ENCODE data around the gene PIM1.
"Not testable (repeated sequence)": the region's sequence is repeated elsewhere in the genome, so short reads cannot be mapped to it uniquely, and the experiment has no call there.

The PIM1 gene

DNA sequence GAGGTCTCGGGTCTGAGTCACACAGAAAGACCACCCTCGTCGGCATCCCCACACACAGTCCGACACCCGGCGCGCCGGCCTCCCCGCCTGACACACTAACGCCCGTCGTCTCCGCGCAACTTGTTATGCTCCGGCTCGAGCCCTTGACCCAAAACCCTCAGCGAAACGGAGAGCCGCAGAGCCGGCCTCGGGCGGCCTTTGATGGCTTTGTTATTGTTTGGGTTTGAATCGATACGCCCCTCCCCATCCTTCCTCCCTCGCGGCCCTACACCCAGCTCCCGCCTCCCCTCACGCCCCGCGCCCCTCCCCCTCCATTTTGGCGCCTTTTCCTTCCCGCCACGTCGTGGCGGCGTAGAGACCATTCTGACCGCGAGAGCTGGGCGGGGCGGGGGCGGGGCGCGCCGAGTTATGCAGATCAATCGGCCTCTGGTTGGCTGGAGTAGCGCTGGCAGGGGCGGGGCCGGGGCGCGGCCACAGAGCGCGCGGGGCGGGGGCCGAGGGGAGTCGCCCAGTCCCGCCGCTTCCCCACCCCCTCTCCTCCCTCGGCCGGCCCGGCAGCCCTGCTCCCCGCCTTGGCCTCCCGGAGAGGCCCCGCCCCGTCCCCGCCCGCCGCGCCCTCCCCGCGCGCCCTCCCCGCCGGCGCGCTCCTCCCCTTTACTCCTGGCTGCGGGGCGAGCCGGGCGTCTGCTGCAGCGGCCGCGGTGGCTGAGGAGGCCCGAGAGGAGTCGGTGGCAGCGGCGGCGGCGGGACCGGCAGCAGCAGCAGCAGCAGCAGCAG, at the start of gene PIM1:
PIM1 (plus strand) TSS at position 657 of the 777 bp plus-strand sequence. CDS start 424 bp downstream, outside the sequence.
- no peak for FAIRE-seq

DNA sequence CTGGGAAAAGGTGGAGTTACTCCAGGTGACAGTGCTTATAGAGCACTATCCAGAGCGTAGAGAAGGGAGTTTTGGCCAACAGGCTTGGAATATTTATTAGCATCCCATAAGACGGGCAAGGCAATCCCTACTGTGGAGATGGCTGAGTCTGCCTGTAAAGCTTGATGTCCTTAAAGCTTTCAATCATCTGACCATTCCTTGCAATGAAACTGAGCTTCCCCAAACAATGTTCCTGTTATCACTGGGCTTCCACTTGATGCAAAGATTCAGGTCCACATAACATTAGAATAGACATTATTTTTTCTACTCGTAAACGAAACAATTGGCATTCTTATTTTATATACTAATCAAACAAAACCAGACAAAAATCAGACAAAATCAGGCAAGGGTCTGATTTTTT, 48.4 kb upstream of the PIM1 start:
- FAIRE-seq: no peak

DNA sequence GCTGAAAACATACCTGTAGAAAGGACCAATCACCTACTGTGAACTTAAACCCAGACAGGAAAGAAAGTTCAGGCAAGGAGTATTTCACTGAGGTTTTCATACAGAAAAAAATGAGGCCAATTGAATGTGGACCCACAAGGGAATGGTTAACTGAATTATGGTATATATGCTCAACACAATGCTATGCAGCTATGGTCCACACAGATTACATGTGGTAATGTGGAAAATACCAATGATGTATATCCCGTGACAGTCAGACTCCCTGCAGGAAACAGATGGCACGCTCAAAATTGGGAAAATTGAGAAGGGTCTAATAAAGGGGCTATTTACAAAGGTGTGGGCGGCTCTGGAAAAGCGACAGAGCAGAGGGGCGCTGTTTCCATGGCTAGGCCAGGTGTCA, 47.1 kb upstream of the PIM1 start:
- FAIRE-seq: no peak

DNA sequence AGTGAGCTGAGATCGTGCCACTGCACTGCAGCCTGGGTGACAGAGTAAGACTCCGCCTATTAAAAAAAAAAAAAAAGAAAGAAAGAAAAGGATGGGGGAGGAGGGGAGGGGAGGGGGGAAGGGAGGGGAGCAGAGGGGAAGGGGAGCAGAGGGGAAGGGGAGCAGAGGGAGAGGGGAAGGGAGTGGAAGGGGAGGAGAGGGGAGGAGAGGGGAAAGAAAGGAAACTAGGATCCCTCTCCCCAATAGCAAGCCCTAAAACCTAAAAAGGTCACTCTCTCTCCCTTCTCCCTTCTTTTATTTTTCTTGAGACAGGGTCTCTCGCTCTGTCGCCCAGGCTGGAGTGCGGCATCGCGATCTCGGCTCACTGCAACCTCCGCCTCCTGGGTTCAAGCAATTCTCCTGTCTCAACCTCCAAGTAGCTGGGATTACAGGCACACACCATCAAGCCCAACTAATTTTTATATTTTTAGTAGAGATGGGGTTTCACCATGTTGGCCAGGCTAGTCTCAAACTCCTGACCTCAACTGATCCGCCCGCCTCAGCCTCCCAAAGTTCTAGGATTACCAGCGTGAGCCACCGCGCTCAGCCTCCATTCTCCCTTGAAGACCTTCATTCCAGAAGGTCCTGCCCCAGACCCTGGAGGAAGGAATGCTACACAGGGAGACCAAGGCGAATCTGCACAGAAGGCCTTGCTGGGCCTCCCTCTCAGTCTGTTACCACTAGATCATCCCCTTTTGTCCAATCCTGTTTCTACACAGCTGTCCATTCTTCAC, 45.8 kb upstream of the PIM1 start:
- no peak for FAIRE-seq

DNA sequence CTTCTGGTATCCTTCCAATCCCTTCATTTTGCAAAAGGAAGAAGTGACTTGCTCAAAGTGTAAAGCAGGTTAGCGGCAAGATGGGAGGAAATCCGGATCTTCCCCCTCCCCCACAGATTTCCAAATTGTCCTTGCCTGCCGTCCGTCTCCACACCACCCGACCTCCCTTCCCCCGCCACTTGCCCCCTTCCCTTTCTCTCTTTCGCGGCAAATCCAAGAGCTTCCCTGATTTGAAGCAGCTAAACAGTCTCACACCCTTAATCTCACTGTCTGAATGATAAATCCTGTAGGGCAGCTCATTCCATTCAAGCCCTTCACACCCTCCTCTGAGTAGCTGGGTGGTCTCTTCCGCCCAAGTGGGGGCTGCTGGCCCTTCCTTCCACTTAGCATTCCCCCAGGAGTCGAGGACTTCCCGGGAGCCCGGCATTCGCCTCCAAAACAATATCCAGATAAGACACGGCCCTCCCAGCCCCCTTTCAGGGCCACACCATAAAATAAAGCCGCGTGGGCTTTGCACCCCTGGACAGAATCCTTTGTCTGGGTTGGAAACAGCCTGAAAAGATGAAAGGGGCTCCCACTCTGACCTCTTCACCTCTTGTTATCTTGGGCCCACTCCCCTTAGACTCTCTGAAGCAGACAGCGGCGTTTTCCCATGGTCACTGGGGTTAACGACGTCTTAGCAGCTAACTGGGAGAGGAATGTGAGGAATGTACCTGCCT, 44.0 kb upstream of the PIM1 start:
- no peak for FAIRE-seq

DNA sequence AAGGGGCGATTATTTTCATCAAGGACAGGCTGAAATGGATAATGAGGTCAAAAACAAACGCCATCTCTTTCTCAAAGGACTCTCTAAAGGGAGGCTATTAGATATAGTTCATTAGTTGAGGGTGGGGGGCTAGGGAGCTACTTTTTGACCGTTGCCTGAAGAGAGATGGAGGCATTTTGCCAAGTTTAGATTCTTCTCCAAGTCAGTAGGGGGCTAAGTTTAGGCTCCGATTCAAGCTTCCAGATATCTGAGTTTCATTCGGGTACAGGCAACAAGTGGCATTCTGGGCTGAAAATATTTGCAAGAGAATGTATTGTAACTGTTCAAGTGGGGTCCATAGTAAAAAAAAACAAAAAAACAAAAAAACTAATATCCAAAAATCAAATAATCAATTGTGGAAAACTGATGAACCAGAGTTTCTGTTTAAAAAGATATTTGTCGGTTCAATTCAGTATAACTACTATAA, 43.4 kb upstream of the PIM1 start:
- no peak for FAIRE-seq

DNA sequence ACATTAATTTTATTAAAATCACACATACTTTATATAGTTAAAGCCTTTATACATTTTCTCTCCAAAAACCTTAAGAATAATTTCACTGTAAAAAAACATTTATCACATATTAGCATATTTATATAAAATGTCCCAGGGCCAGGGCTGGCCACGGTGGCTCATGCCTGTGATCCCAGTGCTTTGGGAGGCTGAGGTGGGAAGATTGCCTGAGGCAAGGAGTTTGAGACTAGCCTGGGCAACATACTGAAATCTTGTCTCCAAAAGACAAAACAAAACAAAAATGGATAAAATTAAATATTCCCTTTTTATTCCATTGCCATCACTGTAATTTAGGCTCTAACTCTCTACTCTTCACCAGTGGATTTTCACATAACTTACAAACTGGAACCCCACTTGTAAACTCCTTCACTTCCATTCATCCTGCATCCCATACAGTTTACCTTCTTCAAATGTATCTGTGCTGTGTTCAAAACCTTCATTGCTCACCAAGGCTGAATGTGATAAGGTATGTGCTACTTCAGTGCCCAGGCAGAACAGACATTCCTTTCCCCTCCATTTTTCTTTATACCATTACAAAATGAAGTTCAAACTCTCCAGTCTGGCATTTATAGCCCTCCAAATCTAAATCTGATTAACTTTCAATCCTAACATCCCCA, 42.9 kb upstream of the PIM1 start:
- FAIRE-seq: no peak

DNA sequence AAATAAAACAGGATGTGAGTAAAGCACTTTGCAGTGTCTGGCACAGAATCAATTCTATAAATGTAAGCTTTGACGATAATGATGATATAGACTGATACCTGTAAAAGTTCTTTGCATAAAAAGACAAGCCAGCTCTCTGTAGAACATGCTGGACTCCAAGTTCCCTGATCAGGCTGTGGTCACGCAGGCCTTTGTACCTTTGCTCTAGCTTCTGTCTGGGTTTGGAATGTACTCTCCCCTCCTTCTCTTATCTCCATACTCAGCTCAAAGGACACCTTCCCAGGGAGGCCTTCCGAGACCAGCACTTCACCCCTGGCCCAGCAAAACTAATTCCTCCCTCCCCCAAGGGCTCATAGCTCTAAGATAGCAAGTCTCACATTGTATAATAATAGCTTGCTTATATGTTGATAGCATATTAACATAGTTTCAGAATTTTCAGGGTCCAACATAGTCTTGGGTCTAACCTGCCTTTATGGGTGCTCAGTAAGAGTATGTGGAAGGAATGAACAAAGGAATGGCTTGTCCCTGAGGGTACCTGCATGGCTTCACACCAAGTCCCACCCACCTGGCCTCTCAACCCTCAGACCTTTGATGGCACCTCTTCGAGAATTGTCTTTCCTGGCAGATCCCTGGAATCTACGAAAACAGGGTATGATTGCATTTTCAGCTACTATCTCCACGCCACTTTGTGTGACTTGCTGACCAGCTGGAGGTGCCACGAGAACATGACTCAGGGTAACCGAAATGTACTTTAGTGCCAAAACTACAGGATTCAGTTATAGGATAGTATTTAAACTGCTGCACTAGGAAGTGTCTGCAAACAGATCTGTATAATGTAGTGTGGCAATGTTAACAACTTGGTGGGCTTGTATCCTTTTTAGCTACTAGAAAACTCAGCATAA, 41.7 kb upstream of the PIM1 start:
- FAIRE-seq: no peak

DNA sequence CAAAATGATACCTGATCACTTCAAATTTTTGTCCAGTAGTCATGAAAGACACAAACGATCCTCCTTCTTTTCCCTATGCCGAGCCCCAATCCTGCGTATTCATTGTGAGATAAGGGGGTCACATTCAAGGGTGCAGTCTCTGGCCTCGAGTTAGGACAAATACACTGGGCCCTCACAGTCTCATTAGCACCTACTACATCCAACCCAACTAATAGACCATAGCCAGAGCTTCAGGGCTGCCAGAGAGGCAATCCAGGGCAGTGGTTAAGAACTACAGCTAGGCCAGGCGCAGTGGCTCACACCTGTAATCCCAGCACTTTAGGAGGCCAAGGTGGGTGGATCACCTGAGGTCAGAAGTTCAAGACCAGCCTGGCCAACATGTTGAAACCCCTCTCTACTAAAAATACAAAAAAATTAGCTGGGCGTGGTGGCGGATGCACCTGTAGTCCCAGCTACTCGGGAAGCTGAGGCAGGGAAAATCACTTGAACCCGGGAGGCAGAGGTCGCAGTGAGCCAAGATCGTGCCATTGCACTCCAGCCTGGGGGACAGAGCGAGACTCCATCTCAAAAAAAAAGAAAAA, 41.0 kb upstream of the PIM1 start:
- FAIRE-seq: not testable (repeated sequence)

DNA sequence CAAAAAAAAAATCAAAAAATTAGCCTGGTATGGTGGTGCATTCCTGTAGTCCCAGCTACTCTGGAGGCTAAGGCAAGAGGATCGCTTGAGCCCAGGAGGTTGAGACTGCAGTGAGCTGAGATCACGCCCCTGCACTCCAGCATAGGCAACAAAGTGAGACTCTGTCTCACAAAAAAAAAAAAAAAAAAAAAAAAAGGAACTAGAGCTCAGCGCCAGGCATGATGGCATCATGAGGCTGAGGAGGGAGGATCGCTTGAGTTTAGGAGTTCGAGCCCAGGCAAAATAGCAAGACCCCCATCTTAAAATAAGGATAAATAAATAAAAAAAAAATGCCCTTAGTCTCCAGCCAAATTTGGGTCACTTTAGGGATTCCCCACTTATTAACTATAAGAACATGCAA, 40.4 kb upstream of the PIM1 start:
- no peak for FAIRE-seq

DNA sequence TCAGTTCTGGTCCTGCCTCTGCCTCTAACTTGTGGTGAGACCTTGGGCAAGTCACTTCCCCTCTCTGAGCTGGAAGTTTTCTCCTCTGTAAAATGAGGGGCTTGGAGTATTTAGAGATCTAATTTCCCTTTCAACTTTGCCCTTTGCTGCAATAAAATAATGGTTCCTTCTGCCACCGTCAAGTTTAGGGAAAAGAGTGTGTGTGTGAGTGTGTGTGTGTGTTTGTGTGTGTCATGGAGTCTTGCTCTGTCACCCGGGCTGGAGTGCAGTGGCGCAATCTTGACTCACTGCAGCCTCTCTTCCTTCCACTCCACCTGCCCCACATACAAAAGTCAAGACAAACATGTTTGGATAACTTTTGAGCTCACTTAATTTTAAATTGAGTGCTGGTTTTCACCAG, 39.2 kb upstream of the PIM1 start:
- FAIRE-seq: no peak

DNA sequence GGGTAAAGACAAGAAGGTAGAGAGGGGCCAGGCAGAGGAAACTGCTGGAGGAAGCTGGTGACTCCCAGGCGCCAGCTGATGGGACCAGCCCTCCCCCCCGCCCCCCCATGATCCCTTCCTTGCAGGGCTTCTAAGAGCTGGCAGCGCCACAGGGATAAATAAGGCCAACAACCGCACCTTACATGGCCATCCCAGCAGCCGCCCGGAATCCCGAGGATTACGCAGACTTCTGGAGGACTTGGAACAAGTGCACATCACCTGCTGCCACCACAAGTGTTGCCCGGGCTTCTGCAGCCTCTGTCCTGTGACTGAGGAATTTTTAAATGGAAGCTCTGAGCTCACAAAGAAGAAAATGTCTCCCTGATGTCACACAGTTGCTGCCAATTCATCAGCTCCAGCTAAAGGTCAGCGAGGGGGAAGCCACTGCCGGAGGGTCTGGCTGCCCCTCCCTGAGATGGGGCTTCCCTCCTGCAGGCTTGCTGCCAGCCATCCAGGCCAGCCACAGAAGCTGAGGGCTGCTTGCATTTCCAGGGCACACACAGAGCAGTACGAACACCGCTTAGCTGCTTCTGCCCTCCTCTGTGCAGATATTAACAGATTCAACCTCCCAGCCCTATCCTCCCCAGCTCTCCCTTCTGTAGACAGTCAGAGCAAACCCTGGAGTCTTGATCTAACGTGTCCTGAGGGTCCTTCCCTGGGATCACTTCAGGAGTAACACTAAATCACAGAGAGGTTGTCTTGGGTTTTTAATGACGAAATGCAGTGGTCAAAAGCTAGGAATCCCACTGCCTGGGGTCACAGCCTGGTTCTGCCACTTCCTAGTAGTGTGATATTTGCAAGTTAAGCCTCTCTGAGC, 38.6 kb upstream of the PIM1 start:
- no peak for FAIRE-seq

DNA sequence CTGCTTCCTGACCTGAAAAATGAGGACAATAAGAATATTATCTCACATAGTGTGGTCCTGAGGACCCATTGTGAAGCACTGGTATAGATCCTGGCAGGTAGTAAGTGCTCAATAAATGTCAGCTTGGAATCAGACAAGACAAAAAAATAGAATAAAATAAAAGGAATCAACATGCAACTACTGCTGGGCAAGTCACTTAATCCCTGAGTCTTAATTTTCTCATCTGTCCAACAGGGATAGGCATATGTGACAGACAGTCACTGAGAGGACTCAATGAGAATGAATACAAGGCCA, 38.0 kb upstream of the PIM1 start:
- FAIRE-seq: no peak

DNA sequence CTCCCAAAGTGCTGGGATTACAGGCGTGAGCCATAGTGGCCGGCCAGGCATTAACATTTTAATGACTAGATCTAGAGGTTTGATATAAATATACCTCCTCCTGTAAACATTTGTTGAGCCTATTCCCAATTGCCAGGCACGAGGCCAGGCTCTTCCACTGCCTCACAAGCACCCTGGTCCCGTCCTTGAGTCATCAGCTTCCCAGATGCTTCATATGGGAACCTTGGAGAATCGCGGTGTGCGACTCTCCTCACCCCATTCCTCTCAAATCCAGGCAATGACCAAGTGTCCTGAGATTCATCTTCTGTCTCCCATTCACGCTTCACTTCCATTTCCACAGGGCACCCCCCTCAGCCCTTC, 35.9 kb upstream of the PIM1 start:
- FAIRE-seq: no peak

DNA sequence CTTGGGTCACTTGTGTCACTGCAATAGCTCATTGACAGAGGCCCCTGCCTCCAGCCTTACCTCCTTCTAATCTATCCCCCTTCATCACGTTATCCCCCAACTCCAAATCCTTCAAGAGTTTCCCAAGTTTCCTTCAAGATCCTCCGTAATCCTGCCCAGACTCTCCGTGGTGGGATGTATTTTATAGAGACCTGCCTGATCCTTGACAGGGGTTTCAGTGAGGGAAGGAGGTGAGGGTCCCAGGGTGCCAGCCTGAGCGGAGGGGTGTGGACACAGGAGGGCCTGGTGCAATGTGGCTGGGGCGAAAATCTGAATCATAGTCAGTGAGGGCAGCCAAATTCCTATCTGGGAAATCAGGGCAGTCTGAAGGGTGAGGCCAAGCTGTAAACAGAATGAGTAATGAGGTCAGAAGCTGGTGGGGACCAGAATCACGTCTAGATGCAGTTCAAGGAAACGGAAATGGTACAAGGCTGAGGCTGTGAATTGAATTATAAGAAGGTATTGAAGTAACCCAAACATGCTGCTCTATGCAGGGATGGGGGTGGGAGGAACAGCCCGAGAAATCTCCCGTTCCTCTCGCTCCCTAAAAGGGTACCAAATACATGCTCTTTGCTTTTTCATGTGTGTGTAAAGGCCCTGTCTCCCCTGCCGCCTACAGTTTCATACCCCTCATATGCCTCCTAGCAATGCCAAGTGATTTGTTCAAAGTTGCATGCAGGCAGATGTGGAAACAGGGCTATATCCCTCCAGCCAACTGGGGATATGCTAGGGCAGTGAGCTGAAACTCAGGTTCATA, 35.4 kb upstream of the PIM1 start:
- no peak for FAIRE-seq

DNA sequence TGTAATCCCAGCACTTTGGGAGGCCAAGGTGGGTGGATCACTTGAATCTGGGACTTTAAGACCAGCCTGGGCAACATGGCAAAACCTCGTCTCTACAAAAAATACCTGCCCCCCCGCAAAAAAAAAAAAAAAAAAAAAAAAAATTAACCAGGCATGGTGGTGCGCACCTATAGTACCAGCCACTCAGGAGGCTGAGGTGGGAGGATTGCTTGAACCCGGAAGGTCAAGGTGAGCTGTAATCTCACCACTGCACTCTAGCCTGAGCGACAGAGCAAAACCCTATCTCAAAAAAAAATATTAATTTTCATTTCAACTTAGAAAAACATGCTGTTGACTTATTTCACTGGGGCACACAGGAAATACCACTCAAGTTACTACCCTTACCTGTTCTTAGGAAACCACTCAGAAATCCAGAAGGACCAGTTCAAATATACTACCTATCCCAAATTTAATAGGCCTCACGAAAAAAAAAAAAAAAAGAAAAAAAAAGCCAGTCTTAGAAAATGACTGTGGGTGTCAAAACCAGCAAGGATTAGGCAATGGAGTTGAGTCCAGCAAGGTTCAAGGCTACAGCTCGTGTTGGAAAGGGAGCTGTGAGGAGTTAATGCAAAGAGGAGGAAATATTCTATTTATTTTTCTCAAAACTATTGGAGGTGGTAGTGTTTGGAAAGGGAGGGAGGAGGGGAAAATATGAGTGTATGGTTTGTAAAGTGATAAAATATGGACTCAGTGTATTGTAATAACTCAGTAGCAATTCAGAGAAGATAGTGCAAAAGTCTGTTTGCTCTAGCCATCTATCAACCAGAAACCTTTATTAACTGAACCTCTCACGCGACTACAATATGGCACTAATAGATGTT, 33.9 kb upstream of the PIM1 start:
- no peak for FAIRE-seq

DNA sequence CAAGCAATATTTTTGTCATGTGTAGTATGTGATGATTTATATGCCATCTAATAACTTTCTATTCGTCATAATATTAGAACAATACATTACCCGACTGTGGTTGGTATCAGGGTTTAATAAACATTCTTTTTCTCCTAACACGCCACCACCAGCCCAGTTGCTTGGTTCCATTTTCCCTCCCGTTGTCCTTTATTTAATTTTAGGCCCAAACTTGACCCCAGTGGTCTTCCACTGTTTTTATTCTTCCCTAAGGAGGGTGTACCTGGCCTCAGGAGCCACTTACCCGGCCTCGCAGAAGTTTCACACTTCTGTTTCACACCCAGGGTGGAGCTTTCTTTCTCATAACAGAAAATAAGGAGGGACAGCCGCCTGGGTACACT, 33.1 kb upstream of the PIM1 start:
- no peak for FAIRE-seq

DNA sequence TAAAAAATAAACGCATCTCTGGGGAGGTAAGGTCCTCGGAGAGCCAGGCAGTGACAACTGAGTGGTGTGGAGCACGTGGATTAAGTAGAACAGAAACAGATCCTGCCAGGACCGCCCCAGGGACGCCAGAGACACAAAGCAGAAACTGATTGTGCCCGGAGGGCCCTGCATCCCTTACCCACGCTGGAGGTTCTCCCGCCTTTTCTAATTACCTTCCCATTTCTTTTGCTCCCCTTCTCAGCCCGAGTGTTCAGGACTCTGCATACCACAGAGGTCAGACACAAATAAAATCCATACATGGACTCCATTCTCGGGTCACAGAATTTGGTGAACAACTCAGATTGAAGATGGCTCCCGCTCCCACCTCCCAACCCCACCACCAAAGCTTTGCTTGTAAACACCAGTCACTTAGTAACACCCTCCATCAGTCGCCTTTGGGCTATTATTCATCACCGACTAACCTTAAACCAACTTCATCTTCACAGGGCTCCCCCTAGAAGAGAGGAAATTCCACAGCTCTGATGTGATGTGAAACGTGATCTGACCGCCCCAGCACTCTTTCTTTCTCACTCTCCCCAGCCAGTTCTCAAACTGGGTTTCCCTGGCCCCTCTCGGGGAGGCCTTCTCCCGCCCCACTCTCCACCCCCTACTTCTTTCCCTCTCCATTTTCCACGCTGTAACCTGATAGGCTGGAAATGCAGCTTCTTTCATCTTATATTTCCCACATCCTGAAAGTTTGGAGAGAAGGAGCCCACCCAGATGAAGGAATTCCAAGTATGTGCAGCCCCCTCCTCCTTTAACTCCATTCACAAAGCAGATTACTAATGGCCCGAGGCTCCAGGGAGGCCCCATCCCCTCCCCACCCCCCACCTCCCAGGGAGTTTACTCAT, 32.5 kb upstream of the PIM1 start:
- no peak for FAIRE-seq

All from colon (tissue), 2 donors.